CD8-positive, alpha-beta memory T cell (primary cell): ENCODE results near the gene AGFG1. TPM values are rescaled to one million over a fixed set of nuclear protein-coding genes. Genes with fewer than 3 reads are reported as not detected.
A peak's percentile ranks its signal among the peaks of the same experiment; 100 is the strongest.

Experiments used
- CTCF ChIA-PET: fragments of 350-600 bp; sonication (Branson Sonifier 250); formaldehyde crosslinking; loops from one replicate; lab custom pipeline; 2021; ENCODE audit warnings: antibody characterized with exemption; lab: Charles Lee
- POLR2A ChIA-PET: fragments of 350-600 bp; sonication (Branson Sonifier 250); formaldehyde crosslinking; loops from one replicate; lab custom pipeline; 2021; ENCODE audit warnings: antibody characterized with exemption; lab: Charles Lee
- DNase-seq, 5 donors: peaks; one replicate each; pipeline versions ENCODE4 v3.0.0 to v3.0.0-alpha.2; 2020 to 2022; ENCODE audit warnings: mixed read lengths in 1 of 5
- H3K27ac ChIP-seq: one replicate; pipeline ENCODE4 v1.7.0; 2013; ENCODE audit warnings: low read depth, mild to moderate bottlenecking, low read length, moderate library complexity
- H3K27me3 ChIP-seq: 2 replicates; pipeline ENCODE4 v1.7.0; 2013; ENCODE audit warnings: low read length, mild to moderate bottlenecking; ENCODE audit not compliant: insufficient read depth, poor library complexity, severe bottlenecking
- H3K36me3 ChIP-seq: 2 replicates; pipeline ENCODE4 v1.7.0; 2013; ENCODE audit warnings: mild to moderate bottlenecking, low read length, moderate library complexity; ENCODE audit not compliant: insufficient read depth
- H3K4me1 ChIP-seq: 2 replicates; pipeline ENCODE4 v1.7.0; 2013; ENCODE audit warnings: mild to moderate bottlenecking, low read length, moderate library complexity; ENCODE audit not compliant: insufficient read depth
- H3K4me3 ChIP-seq: 2 replicates; pipeline ENCODE4 v1.7.0; 2013; ENCODE audit warnings: mild to moderate bottlenecking, low read length
- H3K9me3 ChIP-seq: 2 replicates; pipeline ENCODE4 v1.7.0; 2013; ENCODE audit warnings: mild to moderate bottlenecking, low read length
- H3K27ac Mint-ChIP-seq, 8 donors: one replicate each; pipeline ENCODE4 v1.8.0; 2020 to 2021; ENCODE audit warnings: mixed read lengths in 8 of 8, mild to moderate bottlenecking in 6 of 8, inconsistent platforms in 3 of 8, moderate library complexity in 3 of 8
- H3K27me3 Mint-ChIP-seq, 2 donors: one replicate each; pipeline ENCODE4 v1.8.0; 2020 to 2021; ENCODE audit warnings: mixed read lengths in 2 of 2, mild to moderate bottlenecking in 1 of 2, moderate library complexity in 1 of 2
- H3K36me3 Mint-ChIP-seq, 3 donors: one replicate each; pipeline ENCODE4 v1.8.0; 2020 to 2021; ENCODE audit warnings: mixed read lengths in 3 of 3, inconsistent platforms in 1 of 3, mild to moderate bottlenecking in 1 of 3
- H3K4me1 Mint-ChIP-seq, 3 donors: one replicate each; pipeline ENCODE4 v1.8.0; 2020 to 2021; ENCODE audit warnings: mixed read lengths in 3 of 3, inconsistent platforms in 1 of 3, mild to moderate bottlenecking in 1 of 3
- H3K4me3 Mint-ChIP-seq, 7 donors: one replicate each; pipeline ENCODE4 v1.8.0; 2020 to 2021; ENCODE audit warnings: mixed read lengths in 7 of 7, mild to moderate bottlenecking in 6 of 7, moderate library complexity in 4 of 7, inconsistent platforms in 2 of 7
- H3K9me3 Mint-ChIP-seq, 5 donors: one replicate each; pipeline ENCODE4 v1.8.0; 2020 to 2022; ENCODE audit warnings: mixed read lengths in 5 of 5, mild to moderate bottlenecking in 3 of 5, moderate library complexity in 2 of 5, inconsistent platforms in 1 of 5
- polyA plus RNA-seq: library from polyadenylated mRNA; unstranded; fragments of 300-500 nt; fragmentation: Illumina TruSeq; gene quantifications from one replicate; pipeline ENCODE4 v1.2.3, GENCODE V29; 2021
- total RNA-seq, 2 experiments: library from RNA; stranded (reverse); gene quantifications; one replicate each; pipeline ENCODE4 v1.2.3, GENCODE V29; 2021

AGFG1 gene
- total and polyA plus RNA-seq, 3 experiments from 2014 or later: 31.6 to 141 (median 139) TPM

DNA sequence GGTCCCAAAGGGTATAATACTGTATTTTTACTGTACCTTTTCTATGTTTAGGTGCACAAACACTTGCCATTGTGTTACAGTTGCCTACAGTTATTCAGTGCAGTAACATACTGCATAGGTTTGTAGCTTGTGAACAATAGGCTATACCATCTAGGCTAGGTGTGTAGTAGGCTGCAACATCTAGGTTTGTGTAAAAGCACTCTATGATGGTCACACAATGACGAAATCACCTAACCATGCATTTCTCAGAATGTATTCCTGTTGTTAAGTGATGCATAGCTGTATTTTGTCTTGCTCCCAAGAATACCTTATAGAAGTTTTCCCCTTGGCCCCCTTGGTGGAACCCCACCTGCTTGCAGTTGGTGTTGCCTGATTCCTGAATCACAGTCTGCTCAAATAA is 29.3 kb upstream of the AGFG1 start:
- Mint-ChIP-seq H3K4me1 (no peaks in the 10 kb centered on the region), H3K27me3 (peaks cover 0 to under 1% of the 10 kb centered on the region in 2 donors), H3K36me3 (peaks cover 0 to 7% (median 0%) of the 10 kb centered on the region in 3 donors), H3K27ac (no peak overlapping the region), H3K4me3 (no peak overlapping the region), H3K9me3 (no peaks in the 10 kb centered on the region)
- ChIA-PET POLR2A (no interaction called here), CTCF (no interaction called here)
- Histone ChIP-seq H3K9me3 (no peaks in the 10 kb centered on the region), H3K4me1 (no peaks in the 10 kb centered on the region), H3K27me3 (no peaks in the 10 kb centered on the region), H3K36me3 (no peaks in the 10 kb centered on the region), H3K4me3 (no peak overlapping the region), H3K27ac (no peak overlapping the region)
- DNase-seq: no peak

DNA sequence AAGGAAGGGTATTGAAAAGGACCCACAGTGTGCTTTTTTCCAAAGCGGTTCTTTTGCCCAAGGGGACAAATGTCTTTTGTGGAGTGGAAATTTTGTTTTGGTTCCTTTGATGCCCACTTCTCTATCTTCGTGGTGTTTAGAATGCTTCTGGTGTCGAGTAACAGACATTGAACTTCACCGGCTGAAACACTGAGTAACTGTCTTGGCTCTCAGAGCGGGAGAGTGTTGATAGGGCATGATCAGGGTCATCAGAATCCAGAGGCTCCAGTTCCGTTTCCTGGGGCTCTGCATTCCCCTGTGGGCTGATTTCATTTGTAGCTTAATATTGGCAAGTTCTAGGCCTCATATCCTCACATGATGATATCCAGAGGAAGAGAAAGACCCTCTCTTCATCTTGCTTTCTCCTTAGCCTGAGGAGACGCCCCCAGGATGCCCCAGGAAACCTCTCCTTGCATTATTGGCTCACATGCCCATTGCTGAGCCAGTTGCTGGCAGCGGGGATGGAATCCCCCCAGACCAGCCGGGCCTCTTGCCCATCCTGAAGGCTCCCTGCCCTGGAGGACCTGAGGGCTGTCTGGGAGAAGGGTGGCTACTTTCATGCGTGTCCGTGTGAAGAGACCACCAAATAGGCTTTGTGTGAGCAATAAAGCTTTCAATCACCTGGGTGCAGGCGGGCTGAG is 27.9 kb upstream of the AGFG1 start:
- H3K27me3 ChIP-seq: no peaks in the 10 kb centered on the region
- CTCF ChIA-PET: no interaction called here
- no peaks in the 10 kb centered on the region for H3K27me3 Mint-ChIP-seq

GRCh38 chr2:227447606-227448005 is 24.4 kb upstream of the AGFG1 start:
- no peaks in the 10 kb centered on the region for H3K4me1 Mint-ChIP-seq
- Histone ChIP-seq H3K27me3 (no peaks in the 10 kb centered on the region), H3K27ac (no peak overlapping the region), H3K4me3 (no peak overlapping the region), H3K36me3 (no peaks in the 10 kb centered on the region), H3K9me3 (no peaks in the 10 kb centered on the region), H3K4me1 (no peaks in the 10 kb centered on the region)
- no peak for DNase-seq
- CTCF ChIA-PET: no interaction called here
- peaks cover 0 to 3% of the 10 kb centered on the region in 2 donors for H3K27me3 Mint-ChIP-seq
- H3K9me3 Mint-ChIP-seq: no peaks in the 10 kb centered on the region
- H3K27ac Mint-ChIP-seq: no peak overlapping the region
- H3K36me3 Mint-ChIP-seq: no peaks in the 10 kb centered on the region
- H3K4me3 Mint-ChIP-seq: no peak overlapping the region
- POLR2A ChIA-PET: no interaction called here

More for the DNA sequence above, 27.9 kb upstream of the AGFG1 start:
- no peaks in the 10 kb centered on the region for H3K9me3 ChIP-seq
- peaks cover 0 to under 1% (median 0%) of the 10 kb centered on the region in 3 donors for H3K36me3 Mint-ChIP-seq
- H3K9me3 Mint-ChIP-seq: no peaks in the 10 kb centered on the region
- no peak overlapping the region for H3K4me3 ChIP-seq
- no peaks in the 10 kb centered on the region for H3K36me3 ChIP-seq
- no peak overlapping the region for H3K27ac Mint-ChIP-seq
- H3K4me1 ChIP-seq: no peaks in the 10 kb centered on the region
- DNase-seq: no peak
- H3K4me1 Mint-ChIP-seq: no peaks in the 10 kb centered on the region
- no peak overlapping the region for H3K27ac ChIP-seq
- POLR2A ChIA-PET: no interaction called here
- no peak overlapping the region for H3K4me3 Mint-ChIP-seq

GRCh38 chr2:227450311-227450841 is 21.6 kb upstream of the AGFG1 start:
- CTCF ChIA-PET: no interaction called here
- Mint-ChIP-seq H3K27ac (no peak overlapping the region), H3K36me3 (no peaks in the 10 kb centered on the region), H3K4me1 (no peaks in the 10 kb centered on the region), H3K9me3 (no peaks in the 10 kb centered on the region), H3K27me3 (peaks cover 1 to 3% of the 10 kb centered on the region in 2 donors), H3K4me3 (no peak overlapping the region)
- Histone ChIP-seq H3K4me3 (no peak overlapping the region), H3K36me3 (no peaks in the 10 kb centered on the region), H3K27ac (no peak overlapping the region), H3K27me3 (no peaks in the 10 kb centered on the region), H3K9me3 (no peaks in the 10 kb centered on the region), H3K4me1 (no peaks in the 10 kb centered on the region)
- POLR2A ChIA-PET: no interaction called here
- DNase-seq: no peak

GRCh38 chr2:227450926-227451654 is 20.9 kb upstream of the AGFG1 start:
- H3K9me3 Mint-ChIP-seq: no peaks in the 10 kb centered on the region
- no peak overlapping the region for H3K4me3 ChIP-seq
- CTCF ChIA-PET: no interaction called here
- no peaks in the 10 kb centered on the region for H3K36me3 ChIP-seq
- H3K9me3 ChIP-seq: no peaks in the 10 kb centered on the region
- DNase-seq: no peak
- no peak overlapping the region for H3K4me3 Mint-ChIP-seq
- H3K4me1 Mint-ChIP-seq: no peaks in the 10 kb centered on the region
- no peak overlapping the region for H3K27ac Mint-ChIP-seq
- POLR2A ChIA-PET: no interaction called here
- no peaks in the 10 kb centered on the region for H3K27me3 ChIP-seq
- H3K4me1 ChIP-seq: no peaks in the 10 kb centered on the region
- peaks cover 1 to 3% of the 10 kb centered on the region in 2 donors for H3K27me3 Mint-ChIP-seq
- H3K27ac ChIP-seq: peak overlapping the region; percentile 2
- H3K36me3 Mint-ChIP-seq: no peaks in the 10 kb centered on the region

DNA sequence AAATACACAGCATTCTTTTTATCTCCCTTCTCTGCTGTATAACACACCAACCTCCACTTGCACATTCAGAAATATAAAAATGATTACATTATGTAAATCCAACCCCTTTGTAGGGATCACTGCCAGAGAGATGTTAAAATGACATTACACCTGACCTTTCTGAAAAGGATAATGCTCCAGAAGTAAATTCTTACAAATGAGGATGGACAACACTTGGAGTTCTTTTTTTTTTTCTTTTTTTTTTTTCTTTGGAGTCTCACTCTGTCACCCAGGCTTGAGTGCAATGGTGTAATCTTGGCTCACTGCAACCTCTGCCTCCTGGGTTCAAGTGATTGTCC is 20.3 kb upstream of the AGFG1 start:
- no peaks in the 10 kb centered on the region for H3K36me3 Mint-ChIP-seq
- H3K4me3 Mint-ChIP-seq: no peak overlapping the region

GRCh38 chr2:227453810-227454209 is 18.1 kb upstream of the AGFG1 start:
- H3K27me3 ChIP-seq: no peaks in the 10 kb centered on the region
- ChIA-PET POLR2A (no interaction called here), CTCF (no interaction called here)
- peaks cover under 1 to 2% (median 2%) of the 10 kb centered on the region in 3 donors for H3K4me1 Mint-ChIP-seq
- no peak overlapping the region for H3K4me3 ChIP-seq
- no peak for DNase-seq
- no peaks in the 10 kb centered on the region for H3K9me3 ChIP-seq
- H3K4me3 Mint-ChIP-seq: no peak overlapping the region
- no peaks in the 10 kb centered on the region for H3K4me1 ChIP-seq
- no peak overlapping the region for H3K27ac ChIP-seq
- H3K36me3 ChIP-seq: no peaks in the 10 kb centered on the region
- no peaks in the 10 kb centered on the region for H3K9me3 Mint-ChIP-seq
- no peak overlapping the region for H3K27ac Mint-ChIP-seq
- H3K27me3 Mint-ChIP-seq: peaks cover 1 to 3% of the 10 kb centered on the region in 2 donors
- H3K36me3 Mint-ChIP-seq: no peaks in the 10 kb centered on the region

More for the DNA sequence above, 20.3 kb upstream of the AGFG1 start:
- no peaks in the 10 kb centered on the region for H3K9me3 ChIP-seq
- ChIA-PET CTCF (no interaction called here), POLR2A (no interaction called here)
- DNase-seq: no peak
- Mint-ChIP-seq H3K9me3 (no peaks in the 10 kb centered on the region), H3K4me1 (no peaks in the 10 kb centered on the region), H3K27me3 (peaks cover 1 to 3% of the 10 kb centered on the region in 2 donors), H3K27ac (no peak overlapping the region)
- H3K36me3 ChIP-seq: no peaks in the 10 kb centered on the region
- no peaks in the 10 kb centered on the region for H3K4me1 ChIP-seq
- no peaks in the 10 kb centered on the region for H3K27me3 ChIP-seq
- no peak overlapping the region for H3K4me3 ChIP-seq
- H3K27ac ChIP-seq: no peak overlapping the region

DNA sequence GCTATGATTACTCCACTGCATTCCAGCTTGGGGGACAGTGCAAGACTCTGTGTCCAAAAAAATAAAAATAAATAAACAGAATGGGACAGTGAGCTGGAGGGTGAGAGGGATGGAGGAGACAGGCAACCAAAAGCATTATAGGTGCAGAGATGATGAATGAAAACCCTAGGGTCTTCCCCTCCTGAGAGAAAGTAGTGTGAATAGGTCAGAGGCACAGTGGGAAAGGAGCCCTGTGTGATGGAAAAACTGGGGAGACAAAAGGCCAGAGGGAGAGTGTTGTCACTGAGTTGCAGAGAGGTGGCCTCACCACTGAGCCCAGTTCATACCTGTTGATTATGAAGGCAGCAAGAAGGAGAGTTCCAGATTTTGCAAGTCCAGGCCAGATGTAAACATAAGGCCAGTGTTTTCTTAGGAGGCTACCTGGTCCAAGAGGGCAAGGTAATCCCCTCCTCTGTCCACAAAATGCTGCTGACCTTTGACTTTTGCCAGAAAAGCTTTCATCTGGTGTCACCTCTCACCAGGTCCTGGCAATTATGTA is 17.6 kb upstream of the AGFG1 start:
- ChIA-PET POLR2A (no interaction called here), CTCF (no interaction called here)
- H3K4me1 ChIP-seq: no peaks in the 10 kb centered on the region
- H3K27ac ChIP-seq: no peak overlapping the region
- H3K27me3 ChIP-seq: no peaks in the 10 kb centered on the region
- DNase-seq: no peak
- no peaks in the 10 kb centered on the region for H3K9me3 ChIP-seq
- Mint-ChIP-seq H3K27ac (no peak overlapping the region), H3K36me3 (no peaks in the 10 kb centered on the region), H3K4me3 (no peak overlapping the region), H3K27me3 (peaks cover 1 to 3% of the 10 kb centered on the region in 2 donors), H3K9me3 (no peaks in the 10 kb centered on the region), H3K4me1 (peaks cover 3 to 4% (median 4%) of the 10 kb centered on the region in 3 donors)
- no peak overlapping the region for H3K4me3 ChIP-seq
- H3K36me3 ChIP-seq: no peaks in the 10 kb centered on the region
